ENCODE measurements around the gene KLF13.

Gene KLF13

GRCh38 chr15:31390777-31391486 is 64.3 kb downstream of the KLF13 start:
- H3K27me3 Mint-ChIP-seq: no peaks in the 10 kb centered on the region
- peak overlapping the region; percentile 71 for H3K4me3 Mint-ChIP-seq
- no peaks in the 10 kb centered on the region for H3K9me3 Mint-ChIP-seq (ENCODE audit: low read depth)
- peak overlapping the region; percentile 42 for H3K27ac Mint-ChIP-seq
- H3K36me3 Mint-ChIP-seq: no peaks in the 10 kb centered on the region
- peaks cover 60% of the 10 kb centered on the region for H3K4me1 Mint-ChIP-seq (ENCODE audit: low read depth)

- Mint-ChIP-seq H3K4me3 (peak overlapping the region; percentile 90), H3K4me1 (ENCODE audit: low read depth) (peaks cover 55% of the 10 kb centered on the region), H3K9me3 (ENCODE audit: low read depth) (no peaks in the 10 kb centered on the region), H3K36me3 (no peaks in the 10 kb centered on the region), H3K27ac (peak overlapping the region; percentile 87), H3K27me3 (no peaks in the 10 kb centered on the region)
Observed at GRCh38 chr15:31391687-31392671, 65.3 kb downstream of the KLF13 start.

GRCh38 chr15:31392761-31393401 is 66.2 kb downstream of the KLF13 start:
- no peaks in the 10 kb centered on the region for H3K27me3 Mint-ChIP-seq
- peaks cover 47% of the 10 kb centered on the region for H3K4me1 Mint-ChIP-seq (ENCODE audit: low read depth)
- H3K4me3 Mint-ChIP-seq: peak overlapping the region; percentile 90
- H3K36me3 Mint-ChIP-seq: no peaks in the 10 kb centered on the region
- H3K27ac Mint-ChIP-seq: peak overlapping the region; percentile 22
- no peaks in the 10 kb centered on the region for H3K9me3 Mint-ChIP-seq (ENCODE audit: low read depth)

GRCh38 chr15:31393444-31394091 is 66.9 kb downstream of the KLF13 start:
- H3K9me3 Mint-ChIP-seq (ENCODE audit: low read depth): no peaks in the 10 kb centered on the region
- H3K4me1 Mint-ChIP-seq (ENCODE audit: low read depth): peaks cover 49% of the 10 kb centered on the region
- H3K36me3 Mint-ChIP-seq: no peaks in the 10 kb centered on the region
- H3K4me3 Mint-ChIP-seq: peak overlapping the region; percentile 90
- H3K27me3 Mint-ChIP-seq: no peaks in the 10 kb centered on the region
- H3K27ac Mint-ChIP-seq: peak overlapping the region; percentile 70

- Mint-ChIP-seq H3K4me1 (ENCODE audit: low read depth) (peaks cover 45% of the 10 kb centered on the region), H3K4me3 (no peak overlapping the region), H3K9me3 (ENCODE audit: low read depth) (no peaks in the 10 kb centered on the region), H3K27me3 (no peaks in the 10 kb centered on the region), H3K27ac (no peak overlapping the region), H3K36me3 (no peaks in the 10 kb centered on the region)
Observed at GRCh38 chr15:31396881-31397560, 70.4 kb downstream of the KLF13 start.

- H3K9me3 Mint-ChIP-seq (ENCODE audit: low read depth): no peaks in the 10 kb centered on the region
- no peaks in the 10 kb centered on the region for H3K36me3 Mint-ChIP-seq
- H3K27me3 Mint-ChIP-seq: no peaks in the 10 kb centered on the region
- H3K27ac Mint-ChIP-seq: peak overlapping the region; percentile 16
- peak overlapping the region; percentile 27 for H3K4me3 Mint-ChIP-seq
- peaks cover 44% of the 10 kb centered on the region for H3K4me1 Mint-ChIP-seq (ENCODE audit: low read depth)
Observed at GRCh38 chr15:31397851-31398661, 71.4 kb downstream of the KLF13 start.

GRCh38 chr15:31398677-31399301 is 72.2 kb downstream of the KLF13 start:
- H3K4me1 Mint-ChIP-seq (ENCODE audit: low read depth): peaks cover 39% of the 10 kb centered on the region
- H3K27ac Mint-ChIP-seq: peak overlapping the region; percentile 46
- no peaks in the 10 kb centered on the region for H3K9me3 Mint-ChIP-seq (ENCODE audit: low read depth)
- H3K36me3 Mint-ChIP-seq: no peaks in the 10 kb centered on the region
- no peaks in the 10 kb centered on the region for H3K27me3 Mint-ChIP-seq
- H3K4me3 Mint-ChIP-seq: no peak overlapping the region

- H3K4me1 Mint-ChIP-seq (ENCODE audit: low read depth): peaks cover 43% of the 10 kb centered on the region
- peak overlapping the region; percentile 12 for H3K4me3 Mint-ChIP-seq
- H3K27ac Mint-ChIP-seq: peak overlapping the region; percentile 82
- no peaks in the 10 kb centered on the region for H3K27me3 Mint-ChIP-seq
- no peaks in the 10 kb centered on the region for H3K36me3 Mint-ChIP-seq
- no peaks in the 10 kb centered on the region for H3K9me3 Mint-ChIP-seq (ENCODE audit: low read depth)
Observed at GRCh38 chr15:31399544-31400171, 73.0 kb downstream of the KLF13 start.

- H3K4me3 Mint-ChIP-seq: no peak overlapping the region
- H3K4me1 Mint-ChIP-seq (ENCODE audit: low read depth): peaks cover 49% of the 10 kb centered on the region
- no peaks in the 10 kb centered on the region for H3K36me3 Mint-ChIP-seq
- no peaks in the 10 kb centered on the region for H3K9me3 Mint-ChIP-seq (ENCODE audit: low read depth)
- H3K27me3 Mint-ChIP-seq: no peaks in the 10 kb centered on the region
- H3K27ac Mint-ChIP-seq: peak overlapping the region; percentile 82
Observed at GRCh38 chr15:31400222-31400927, 73.7 kb downstream of the KLF13 start.

- no peaks in the 10 kb centered on the region for H3K36me3 Mint-ChIP-seq
- H3K9me3 Mint-ChIP-seq (ENCODE audit: low read depth): no peaks in the 10 kb centered on the region
- peak overlapping the region; percentile 22 for H3K27ac Mint-ChIP-seq
- no peaks in the 10 kb centered on the region for H3K27me3 Mint-ChIP-seq
- peaks cover 54% of the 10 kb centered on the region for H3K4me1 Mint-ChIP-seq (ENCODE audit: low read depth)
- no peak overlapping the region for H3K4me3 Mint-ChIP-seq
Observed at GRCh38 chr15:31401282-31401681, 74.6 kb downstream of the KLF13 start.

GRCh38 chr15:31402003-31402402 is 75.4 kb downstream of the KLF13 start:
- H3K9me3 Mint-ChIP-seq (ENCODE audit: low read depth): no peaks in the 10 kb centered on the region
- no peaks in the 10 kb centered on the region for H3K27me3 Mint-ChIP-seq
- no peak overlapping the region for H3K27ac Mint-ChIP-seq
- H3K4me1 Mint-ChIP-seq (ENCODE audit: low read depth): peaks cover 55% of the 10 kb centered on the region
- no peak overlapping the region for H3K4me3 Mint-ChIP-seq
- no peaks in the 10 kb centered on the region for H3K36me3 Mint-ChIP-seq

GRCh38 chr15:31402511-31403056 is 75.9 kb downstream of the KLF13 start:
- H3K36me3 Mint-ChIP-seq: no peaks in the 10 kb centered on the region
- H3K9me3 Mint-ChIP-seq (ENCODE audit: low read depth): no peaks in the 10 kb centered on the region
- no peaks in the 10 kb centered on the region for H3K27me3 Mint-ChIP-seq
- no peak overlapping the region for H3K27ac Mint-ChIP-seq
- peaks cover 58% of the 10 kb centered on the region for H3K4me1 Mint-ChIP-seq (ENCODE audit: low read depth)
- no peak overlapping the region for H3K4me3 Mint-ChIP-seq
